ENCODE measurements around the gene TRIM40.

The TRIM40 gene

GRCh38 chr6:30169658-30170614, 34.0 kb downstream of the TRIM40 start:
- no peaks in the 10 kb centered on the region for H3K9me3 ChIP-seq (ENCODE audit: low read length)
- no peak overlapping the region for H3K9ac ChIP-seq (ENCODE audit: low read length)
- H3K27ac ChIP-seq (ENCODE audit: low read depth, low read length), result no peak overlapping the region
- H3K36me3 ChIP-seq (ENCODE audit: insufficient read depth, low read length), result no peaks in the 10 kb centered on the region
- no peaks in the 10 kb centered on the region for H3K4me1 ChIP-seq (ENCODE audit: insufficient read depth, low read length)
- H3K27me3 ChIP-seq (ENCODE audit: control insufficient read depth in 1 of 2, insufficient read depth in 2 of 2, low read length in 2 of 2), result peaks cover 18 to 30% of the 10 kb centered on the region in 2 donors
- H3K4me3 ChIP-seq (ENCODE audit: low read depth in 1 of 2, low read length in 2 of 2), result no peak overlapping the region

- peaks cover 18 to 30% of the 10 kb centered on the region in 2 donors for H3K27me3 ChIP-seq (ENCODE audit: control insufficient read depth in 1 of 2, insufficient read depth in 2 of 2, low read length in 2 of 2)
- no peak overlapping the region for H3K4me3 ChIP-seq (ENCODE audit: low read depth in 1 of 2, low read length in 2 of 2)
- H3K36me3 ChIP-seq (ENCODE audit: insufficient read depth, low read length), result no peaks in the 10 kb centered on the region
- no peak overlapping the region for H3K27ac ChIP-seq (ENCODE audit: low read depth, low read length)
- no peaks in the 10 kb centered on the region for H3K4me1 ChIP-seq (ENCODE audit: insufficient read depth, low read length)
- no peaks in the 10 kb centered on the region for H3K9me3 ChIP-seq (ENCODE audit: low read length)
- H3K9ac ChIP-seq (ENCODE audit: low read length), result no peak overlapping the region
Observed at GRCh38 chr6:30171677-30172471, 35.9 kb downstream of the TRIM40 start.

GRCh38 chr6:30172681-30173080, 36.7 kb downstream of the TRIM40 start:
- H3K27ac ChIP-seq (ENCODE audit: low read depth, low read length), result no peak overlapping the region
- peaks cover 18 to 30% of the 10 kb centered on the region in 2 donors for H3K27me3 ChIP-seq (ENCODE audit: control insufficient read depth in 1 of 2, insufficient read depth in 2 of 2, low read length in 2 of 2)
- H3K4me1 ChIP-seq (ENCODE audit: insufficient read depth, low read length), result no peaks in the 10 kb centered on the region
- no peak overlapping the region for H3K9ac ChIP-seq (ENCODE audit: low read length)
- no peaks in the 10 kb centered on the region for H3K9me3 ChIP-seq (ENCODE audit: low read length)
- H3K4me3 ChIP-seq (ENCODE audit: low read depth in 1 of 2, low read length in 2 of 2), result no peak overlapping the region
- H3K36me3 ChIP-seq (ENCODE audit: insufficient read depth, low read length), result no peaks in the 10 kb centered on the region

GRCh38 chr6:30175765-30176164, 39.8 kb downstream of the TRIM40 start:
- H3K27ac ChIP-seq (ENCODE audit: low read depth, low read length), result no peak overlapping the region
- H3K36me3 ChIP-seq (ENCODE audit: insufficient read depth, low read length), result no peaks in the 10 kb centered on the region
- H3K27me3 ChIP-seq (ENCODE audit: control insufficient read depth in 1 of 2, insufficient read depth in 2 of 2, low read length in 2 of 2), result peaks cover 10 to 17% of the 10 kb centered on the region in 2 donors
- no peaks in the 10 kb centered on the region for H3K9me3 ChIP-seq (ENCODE audit: low read length)
- H3K4me1 ChIP-seq (ENCODE audit: insufficient read depth, low read length), result no peaks in the 10 kb centered on the region
- H3K4me3 ChIP-seq (ENCODE audit: low read depth in 1 of 2, low read length in 2 of 2), result no peak overlapping the region
- H3K9ac ChIP-seq (ENCODE audit: low read length), result no peak overlapping the region

- no peaks in the 10 kb centered on the region for H3K4me1 ChIP-seq (ENCODE audit: insufficient read depth, low read length)
- no peak overlapping the region for H3K27ac ChIP-seq (ENCODE audit: low read depth, low read length)
- H3K9me3 ChIP-seq (ENCODE audit: low read length), result no peaks in the 10 kb centered on the region
- no peaks in the 10 kb centered on the region for H3K27me3 ChIP-seq (ENCODE audit: control insufficient read depth in 1 of 2, insufficient read depth in 2 of 2, low read length in 2 of 2)
- no peaks in the 10 kb centered on the region for H3K36me3 ChIP-seq (ENCODE audit: insufficient read depth, low read length)
- H3K4me3 ChIP-seq (ENCODE audit: low read depth in 1 of 2, low read length in 2 of 2), result no peak overlapping the region
- H3K9ac ChIP-seq (ENCODE audit: low read length), result no peak overlapping the region
Observed at GRCh38 chr6:30178837-30179236, 42.9 kb downstream of the TRIM40 start.

GRCh38 chr6:30180145-30180544, 44.2 kb downstream of the TRIM40 start:
- no peaks in the 10 kb centered on the region for H3K9me3 ChIP-seq (ENCODE audit: low read length)
- peaks cover 2% of the 10 kb centered on the region for H3K36me3 ChIP-seq (ENCODE audit: insufficient read depth, low read length)
- H3K27ac ChIP-seq (ENCODE audit: low read depth, low read length), result no peak overlapping the region
- H3K9ac ChIP-seq (ENCODE audit: low read length), result no peak overlapping the region
- no peaks in the 10 kb centered on the region for H3K4me1 ChIP-seq (ENCODE audit: insufficient read depth, low read length)
- no peaks in the 10 kb centered on the region for H3K27me3 ChIP-seq (ENCODE audit: control insufficient read depth in 1 of 2, insufficient read depth in 2 of 2, low read length in 2 of 2)
- H3K4me3 ChIP-seq (ENCODE audit: low read depth in 1 of 2, low read length in 2 of 2), result no peak overlapping the region

- H3K27me3 ChIP-seq (ENCODE audit: control insufficient read depth in 1 of 2, insufficient read depth in 2 of 2, low read length in 2 of 2), result no peaks in the 10 kb centered on the region
- no peak overlapping the region for H3K9ac ChIP-seq (ENCODE audit: low read length)
- H3K4me3 ChIP-seq (ENCODE audit: low read depth in 1 of 2, low read length in 2 of 2), result no peak overlapping the region
- H3K9me3 ChIP-seq (ENCODE audit: low read length), result no peaks in the 10 kb centered on the region
- H3K4me1 ChIP-seq (ENCODE audit: insufficient read depth, low read length), result no peaks in the 10 kb centered on the region
- peaks cover 32% of the 10 kb centered on the region for H3K36me3 ChIP-seq (ENCODE audit: insufficient read depth, low read length)
- H3K27ac ChIP-seq (ENCODE audit: low read depth, low read length), result no peak overlapping the region
Observed at GRCh38 chr6:30184417-30185031, 48.6 kb downstream of the TRIM40 start.

GRCh38 chr6:30185846-30186484, 50.0 kb downstream of the TRIM40 start:
- Histone ChIP-seq H3K9ac (ENCODE audit: low read length) (no peak overlapping the region), H3K36me3 (ENCODE audit: insufficient read depth, low read length) (peaks cover 46% of the 10 kb centered on the region), H3K27ac (ENCODE audit: low read depth, low read length) (no peak overlapping the region), H3K4me1 (ENCODE audit: insufficient read depth, low read length) (no peaks in the 10 kb centered on the region), H3K9me3 (ENCODE audit: low read length) (no peaks in the 10 kb centered on the region), H3K4me3 (ENCODE audit: low read depth in 1 of 2, low read length in 2 of 2) (no peak overlapping the region), H3K27me3 (ENCODE audit: control insufficient read depth in 1 of 2, insufficient read depth in 2 of 2, low read length in 2 of 2) (no peaks in the 10 kb centered on the region)

- H3K4me3 ChIP-seq (ENCODE audit: low read depth in 1 of 2, low read length in 2 of 2), result no peak overlapping the region
- no peaks in the 10 kb centered on the region for H3K4me1 ChIP-seq (ENCODE audit: insufficient read depth, low read length)
- H3K9ac ChIP-seq (ENCODE audit: low read length), result no peak overlapping the region
- H3K9me3 ChIP-seq (ENCODE audit: low read length), result no peaks in the 10 kb centered on the region
- no peak overlapping the region for H3K27ac ChIP-seq (ENCODE audit: low read depth, low read length)
- H3K27me3 ChIP-seq (ENCODE audit: control insufficient read depth in 1 of 2, insufficient read depth in 2 of 2, low read length in 2 of 2), result no peaks in the 10 kb centered on the region
- H3K36me3 ChIP-seq (ENCODE audit: insufficient read depth, low read length), result peaks cover 62% of the 10 kb centered on the region
Observed at GRCh38 chr6:30188541-30188940, 52.6 kb downstream of the TRIM40 start.

- no peaks in the 10 kb centered on the region for H3K4me1 ChIP-seq (ENCODE audit: insufficient read depth, low read length)
- H3K9me3 ChIP-seq (ENCODE audit: low read length), result no peaks in the 10 kb centered on the region
- H3K36me3 ChIP-seq (ENCODE audit: insufficient read depth, low read length), result peaks cover 76% of the 10 kb centered on the region
- H3K9ac ChIP-seq (ENCODE audit: low read length), result no peak overlapping the region
- no peak overlapping the region for H3K4me3 ChIP-seq (ENCODE audit: low read depth in 1 of 2, low read length in 2 of 2)
- no peaks in the 10 kb centered on the region for H3K27me3 ChIP-seq (ENCODE audit: control insufficient read depth in 1 of 2, insufficient read depth in 2 of 2, low read length in 2 of 2)
- no peak overlapping the region for H3K27ac ChIP-seq (ENCODE audit: low read depth, low read length)
Observed at GRCh38 chr6:30192076-30192475, 56.1 kb downstream of the TRIM40 start.
